HG03575 (cell line): ENCODE measurements around the gene CSMD2.

Experiments used
- ATAC-seq: cut with Tn5 transposase; IDR thresholded peaks from one replicate; pipeline ENCODE4 v1.9.1; 2021; ENCODE audit not compliant: unreplicated experiment, insufficient number of reproducible peaks, low FRiP score; ENCODE audit errors: extremely low read depth

The CSMD2 gene

GRCh38 chr1:34162852-34163766 lies 1.9 kb downstream of the CSMD2 start:
- ATAC-seq: no peak

DNA sequence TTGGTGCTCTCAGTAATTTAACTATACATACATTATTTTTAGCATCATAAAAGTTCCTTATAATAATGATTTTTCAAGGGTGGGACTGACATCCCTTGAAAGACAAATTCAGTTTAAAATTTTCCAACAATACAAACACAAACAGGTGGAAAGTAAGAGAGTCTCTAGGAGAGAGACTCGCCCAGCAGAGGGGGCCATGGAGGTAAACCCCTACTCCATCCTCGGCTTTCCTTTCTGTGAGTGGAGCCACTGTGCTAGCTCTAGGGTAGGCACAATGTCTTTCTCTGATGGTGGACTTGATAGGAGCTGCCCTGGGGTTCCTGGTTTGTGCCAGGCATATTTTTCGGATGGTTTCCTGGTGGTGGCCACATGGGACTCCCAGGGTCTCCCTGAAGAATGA lies 8.3 kb downstream of the CSMD2 start:
- ATAC-seq: no peak

GRCh38 chr1:34155860-34156259 lies 9.2 kb downstream of the CSMD2 start:
- no peak for ATAC-seq

DNA sequence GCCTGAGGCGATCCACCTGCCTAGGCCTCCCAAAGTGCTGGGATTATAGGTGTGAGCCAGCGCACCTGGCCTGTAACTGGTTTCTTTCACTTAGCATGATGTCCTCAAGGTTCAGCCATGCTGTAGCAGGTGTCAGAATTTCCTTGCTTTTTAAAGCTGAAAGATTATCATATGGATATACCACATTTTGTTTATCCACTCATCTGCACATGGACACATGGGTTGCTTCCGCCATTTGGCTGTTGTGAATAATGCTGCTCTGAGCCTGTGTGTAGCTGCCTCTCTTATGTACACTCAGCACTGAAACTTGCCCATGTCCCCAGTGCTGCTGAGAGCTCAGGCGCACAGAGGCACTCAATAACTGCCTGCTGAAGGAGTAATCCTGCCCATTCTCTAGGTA lies 11.8 kb downstream of the CSMD2 start:
- no peak for ATAC-seq

GRCh38 chr1:34149501-34149900 lies 15.5 kb downstream of the CSMD2 start:
- ATAC-seq: no peak

- no peak for ATAC-seq
Observed at GRCh38 chr1:34147301-34147700, 17.7 kb downstream of the CSMD2 start.

DNA sequence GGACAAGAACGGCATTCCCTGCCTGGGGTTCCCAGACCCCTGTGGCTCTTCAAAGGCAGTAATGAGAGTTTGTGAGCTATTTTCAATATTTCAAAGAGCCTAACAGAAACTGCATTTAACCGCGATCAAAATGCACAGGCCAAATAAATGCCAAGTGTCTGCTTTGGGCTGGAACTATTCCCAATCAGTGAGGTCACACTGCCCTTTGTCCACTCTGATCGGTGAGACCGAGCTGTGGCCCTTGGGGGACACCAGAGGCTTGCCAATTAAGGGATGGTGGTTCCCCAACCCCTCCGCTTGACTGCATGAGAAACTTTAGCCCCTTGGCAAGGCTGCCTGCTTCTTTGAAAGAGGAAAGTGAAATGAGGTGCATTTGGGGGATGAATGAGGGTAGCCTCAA lies 20.3 kb downstream of the CSMD2 start:
- no peak for ATAC-seq

DNA sequence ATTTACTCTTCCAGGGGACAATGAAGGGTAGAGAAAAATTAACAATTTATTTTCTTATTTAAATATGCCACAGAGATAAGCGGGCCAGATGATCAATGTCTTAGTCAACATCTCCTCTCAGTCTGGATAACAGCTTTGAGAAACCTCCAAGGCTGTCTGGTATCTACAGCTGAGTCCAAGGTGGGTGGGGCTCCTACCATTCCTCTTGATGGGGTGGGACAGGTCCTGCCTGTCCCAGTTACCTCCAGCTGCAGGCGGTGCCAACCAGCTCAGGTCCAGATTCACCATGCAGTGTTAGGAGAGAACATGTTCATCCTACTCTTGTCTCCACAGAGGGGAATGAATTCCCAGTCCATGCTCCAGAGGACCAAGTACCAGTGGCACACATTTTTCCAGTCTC lies 21.1 kb downstream of the CSMD2 start:
- no peak for ATAC-seq

DNA sequence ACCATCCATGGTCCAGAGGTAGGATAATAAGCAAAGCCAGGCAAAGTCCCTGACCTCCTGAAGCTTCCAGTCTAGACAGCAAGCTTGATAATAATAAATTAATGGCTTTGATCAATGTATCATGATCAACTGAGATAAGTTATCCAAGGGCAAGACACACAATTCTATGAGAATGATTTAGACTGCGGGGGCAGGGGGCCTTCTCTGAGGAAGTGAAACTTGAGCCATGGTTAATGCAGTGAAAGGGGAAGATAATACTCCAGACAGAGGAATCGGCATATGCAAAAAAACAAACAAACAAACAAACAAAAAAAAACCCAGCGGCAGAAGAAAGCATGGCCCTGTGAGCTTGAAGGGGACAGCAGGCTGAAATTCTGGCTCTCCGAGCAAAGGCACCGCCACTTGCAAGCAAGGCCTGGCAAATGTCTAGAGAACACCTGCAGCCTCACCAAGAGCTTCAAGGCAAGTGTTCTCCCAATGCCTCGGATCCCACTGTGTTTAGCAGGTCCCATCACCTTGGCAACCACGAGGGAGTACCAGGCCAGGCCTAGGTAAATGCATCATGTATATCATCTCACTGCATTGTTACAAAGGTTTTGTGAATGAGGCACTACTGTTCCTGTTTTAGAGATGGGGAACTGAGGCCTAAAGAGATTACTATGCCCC lies 24.9 kb downstream of the CSMD2 start:
- no peak for ATAC-seq

DNA sequence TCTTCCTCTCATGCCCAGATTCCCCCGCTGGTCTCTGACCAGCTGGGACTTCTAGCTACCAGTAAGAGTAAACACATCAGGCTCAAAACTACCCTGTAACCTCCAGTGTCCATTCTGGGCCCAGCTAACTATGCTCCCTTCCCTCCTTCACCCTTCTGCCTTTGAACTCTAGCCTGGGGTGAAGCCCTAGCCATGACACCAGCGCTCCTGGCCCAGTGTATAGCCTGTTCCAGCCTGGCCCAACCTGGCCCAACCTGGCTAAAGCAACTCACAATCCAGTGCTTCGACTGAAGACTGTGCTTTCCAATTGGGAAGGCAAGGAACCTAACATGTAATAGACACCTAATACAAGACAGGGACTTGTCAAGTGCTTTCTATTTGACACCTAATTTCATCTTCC lies 27.6 kb downstream of the CSMD2 start:
- no peak for ATAC-seq

DNA sequence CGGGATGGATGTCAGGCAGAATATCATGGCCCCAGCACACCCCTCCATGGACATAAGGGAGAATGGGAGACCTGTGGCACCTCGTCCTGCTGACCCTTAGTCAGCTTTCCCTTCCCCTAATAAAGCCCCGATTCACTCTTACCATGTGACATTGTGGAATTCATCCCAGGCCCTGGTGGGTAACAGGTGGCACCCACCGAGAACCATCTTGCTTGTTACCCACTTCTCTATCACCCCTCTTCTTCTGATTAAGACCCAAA lies 32.9 kb downstream of the CSMD2 start:
- no peak for ATAC-seq

GRCh38 chr1:34131396-34132160 lies 33.5 kb downstream of the CSMD2 start:
- no peak for ATAC-seq

DNA sequence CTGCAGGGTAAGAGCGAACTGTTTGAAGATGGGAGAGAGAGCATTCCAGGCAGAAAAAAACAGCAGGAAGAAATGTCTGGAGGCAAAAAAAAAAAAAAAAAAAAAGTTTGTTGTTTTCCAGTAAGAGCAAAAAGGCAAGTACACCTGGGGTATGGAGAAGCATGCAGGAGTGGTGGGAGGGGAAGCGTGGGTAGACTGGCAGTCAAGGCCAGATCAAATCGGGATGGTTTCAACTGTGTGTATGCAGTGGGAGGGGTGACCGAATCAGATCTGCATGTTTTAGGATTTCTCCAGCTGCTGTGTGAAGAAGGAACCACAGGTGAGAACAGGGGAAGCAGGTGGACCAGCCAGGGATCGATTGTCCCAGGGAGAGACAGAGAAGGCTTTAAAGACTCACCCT lies 34.7 kb downstream of the CSMD2 start:
- ATAC-seq: no peak

GRCh38 chr1:34129630-34130029 lies 35.4 kb downstream of the CSMD2 start:
- no peak for ATAC-seq

GRCh38 chr1:34128186-34128889 lies 36.7 kb downstream of the CSMD2 start:
- ATAC-seq: no peak

- ATAC-seq: no peak
Observed at GRCh38 chr1:34127006-34128000, 37.7 kb downstream of the CSMD2 start.

GRCh38 chr1:34126486-34126885 lies 38.5 kb downstream of the CSMD2 start:
- ATAC-seq: no peak

DNA sequence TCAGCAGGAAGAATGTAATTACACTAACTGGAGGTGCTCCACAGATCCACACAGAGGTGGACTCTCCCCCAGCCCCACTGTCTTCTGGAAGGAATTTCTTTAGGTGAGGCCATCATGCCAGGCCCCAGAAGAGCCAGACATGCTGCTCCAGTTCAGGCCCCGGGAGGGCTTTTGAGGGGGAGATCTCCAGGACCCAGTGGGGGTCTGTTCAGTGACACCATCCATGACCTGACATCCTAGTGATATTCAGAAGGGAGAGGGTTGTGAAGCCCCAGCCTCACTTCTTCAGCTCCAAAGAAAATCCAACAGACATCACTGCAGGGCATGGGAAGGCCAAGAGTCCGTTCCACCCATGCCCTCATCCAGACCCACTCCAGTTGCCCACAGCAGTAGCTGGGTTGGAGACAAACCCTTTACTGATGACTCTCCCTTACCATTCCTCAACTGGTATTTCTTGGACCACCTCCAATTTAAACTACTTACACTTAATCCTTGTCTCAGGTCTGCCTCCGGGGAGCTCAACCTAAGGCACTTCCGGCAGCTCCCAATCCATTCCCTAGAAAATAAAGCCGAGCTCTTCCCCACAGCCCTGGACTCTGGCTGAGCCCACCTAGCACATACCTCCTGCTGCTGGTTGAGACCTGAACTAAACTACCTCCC lies 39.2 kb downstream of the CSMD2 start:
- ATAC-seq: no peak
